Measurements from ENCODE around the gene PCF11.
A peak's percentile ranks its signal among the peaks of the same experiment; 100 is the strongest.
"Not testable (repeated sequence)": the region's sequence is repeated elsewhere in the genome, so short reads cannot be mapped to it uniquely, and the experiment has no call there.

PCF11 gene

GRCh38 chr11:83193315-83194280 is 36.7 kb downstream of the PCF11 start, which contains the start of gene ANKRD42:
Gene ANKRD42, plus strand, starts transcription at chr11:83193712. Its CDS starts 959 bp downstream, at chr11:83194671.
- peak; percentile 14 to 75 for DNase-seq

DNA sequence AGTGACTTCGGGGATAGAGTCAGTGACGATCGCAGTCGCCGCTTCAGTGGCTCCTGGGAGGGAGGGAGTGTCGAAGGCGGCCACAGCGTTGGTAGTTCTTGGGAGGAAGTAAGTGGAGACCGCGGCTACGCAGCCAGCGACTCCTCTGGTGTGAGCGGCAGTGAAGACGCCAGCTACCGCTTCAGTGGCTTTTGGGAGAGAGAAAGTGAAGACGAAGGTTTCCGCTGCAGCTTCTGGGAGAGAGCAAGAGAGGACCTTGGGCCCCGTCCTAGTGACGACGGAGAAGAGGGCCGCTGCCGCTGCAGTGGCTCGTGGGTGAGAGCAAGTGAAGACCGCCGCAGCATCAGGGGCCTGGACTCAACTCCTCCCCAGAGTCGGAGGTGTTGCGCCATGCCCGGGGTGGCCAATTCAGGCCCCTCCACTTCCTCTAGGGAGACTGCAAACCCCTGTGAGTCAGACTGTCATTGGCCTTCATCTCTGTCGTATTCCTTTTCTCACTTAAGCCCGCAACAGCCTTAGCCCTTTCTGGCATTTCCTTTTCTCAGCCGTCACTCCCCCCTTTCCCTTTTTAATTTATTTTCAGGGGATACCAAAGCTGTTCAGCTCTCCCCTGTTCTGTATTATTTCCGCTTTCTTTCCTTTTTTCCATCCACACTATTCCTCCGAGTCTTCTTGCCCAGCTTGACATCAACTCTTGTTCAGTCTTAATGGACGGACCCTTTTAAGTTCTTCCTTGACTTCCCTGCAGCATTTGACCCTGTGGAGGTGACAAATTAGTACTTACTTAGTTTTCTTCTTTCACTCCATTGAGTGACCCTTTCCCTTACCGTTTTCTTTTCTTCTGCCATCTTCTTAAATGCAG is 37.6 kb downstream of the PCF11 start:
- DNase-seq, result no peak

DNA sequence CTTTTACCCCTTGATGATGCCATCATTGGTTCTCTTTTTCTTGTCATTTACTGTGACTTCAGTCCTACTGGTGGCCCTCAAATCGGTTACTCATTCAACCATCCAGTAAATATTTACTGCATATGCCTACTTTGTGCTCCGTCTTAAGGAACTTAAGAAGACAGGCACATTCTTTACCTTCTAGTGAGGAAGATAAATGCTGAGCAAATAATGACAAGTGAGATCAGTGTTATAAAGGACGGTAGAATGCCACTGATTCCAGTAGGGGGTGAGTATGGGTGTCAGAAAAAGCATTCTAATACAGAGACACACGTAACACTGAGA is 38.2 kb downstream of the PCF11 start:
- no peak for DNase-seq

DNA sequence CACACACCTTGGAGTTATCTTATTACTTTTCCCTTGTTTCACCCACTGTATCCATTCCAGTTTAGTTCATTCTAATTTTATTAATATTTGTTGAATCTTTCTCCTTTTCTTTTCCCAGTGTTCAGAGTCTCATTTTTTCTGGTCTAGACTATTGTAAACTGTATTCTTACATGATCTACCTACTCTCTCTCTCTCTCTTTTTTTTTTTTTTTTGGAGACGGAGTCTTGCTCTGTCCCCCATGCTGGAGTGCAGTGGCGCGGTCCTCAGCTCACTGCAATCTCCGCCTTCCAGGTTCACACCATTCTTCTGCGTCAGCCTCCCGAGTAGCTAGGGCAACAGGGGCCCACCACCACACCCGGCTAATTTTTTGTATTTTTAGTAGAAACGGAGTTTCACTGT is 38.7 kb downstream of the PCF11 start:
- DNase-seq, result no peak

GRCh38 chr11:83200035-83200434 is 43.1 kb downstream of the PCF11 start:
- DNase-seq, result no peak

DNA sequence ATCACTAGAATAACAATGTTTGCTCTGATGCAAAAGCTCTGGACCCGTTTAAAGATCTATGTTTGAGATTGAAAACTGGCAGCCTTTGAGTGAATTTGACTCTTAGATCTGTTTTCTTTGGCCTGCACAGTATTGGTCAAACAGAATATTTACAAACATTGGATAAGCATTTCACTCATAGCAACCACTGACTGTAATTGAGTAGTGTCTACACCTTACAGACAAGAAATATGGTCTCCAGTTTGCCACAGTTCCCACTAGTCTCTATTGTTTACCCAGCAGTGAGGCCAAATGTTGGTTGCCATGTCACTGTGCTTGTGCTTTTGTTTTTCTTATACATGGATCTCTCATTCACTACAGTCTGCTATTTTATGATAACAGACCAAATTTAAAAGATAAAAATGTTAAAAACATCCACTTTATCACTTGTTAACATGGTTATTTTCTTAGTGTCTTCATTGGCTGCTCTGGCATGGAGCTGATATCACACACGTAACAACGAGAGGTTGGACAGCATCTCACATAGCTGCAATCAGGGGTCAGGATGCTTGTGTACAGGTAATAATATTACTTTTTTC is 48.8 kb downstream of the PCF11 start:
- no peak for DNase-seq

DNA sequence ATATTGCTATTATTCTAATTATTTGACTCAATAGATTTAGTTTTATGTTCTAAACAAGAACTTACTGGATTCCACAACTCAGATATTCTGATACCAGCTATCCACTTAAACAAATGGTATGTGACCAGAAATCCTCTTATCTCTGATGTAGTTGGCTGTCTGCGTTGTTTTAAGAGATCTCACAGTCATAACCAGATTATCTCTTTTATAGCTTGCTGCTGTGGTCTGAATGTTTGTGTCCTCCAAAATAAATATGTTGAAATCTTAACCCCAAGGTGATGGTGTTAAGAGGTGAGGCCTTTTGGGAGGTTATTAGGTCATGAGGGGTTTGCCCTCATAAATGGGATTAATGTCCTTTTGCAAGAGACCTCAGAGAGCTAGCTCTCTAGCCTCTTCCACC is 49.3 kb downstream of the PCF11 start:
- no peak for DNase-seq

GRCh38 chr11:83206771-83207382 is 49.9 kb downstream of the PCF11 start:
- DNase-seq, result not testable (repeated sequence)

DNA sequence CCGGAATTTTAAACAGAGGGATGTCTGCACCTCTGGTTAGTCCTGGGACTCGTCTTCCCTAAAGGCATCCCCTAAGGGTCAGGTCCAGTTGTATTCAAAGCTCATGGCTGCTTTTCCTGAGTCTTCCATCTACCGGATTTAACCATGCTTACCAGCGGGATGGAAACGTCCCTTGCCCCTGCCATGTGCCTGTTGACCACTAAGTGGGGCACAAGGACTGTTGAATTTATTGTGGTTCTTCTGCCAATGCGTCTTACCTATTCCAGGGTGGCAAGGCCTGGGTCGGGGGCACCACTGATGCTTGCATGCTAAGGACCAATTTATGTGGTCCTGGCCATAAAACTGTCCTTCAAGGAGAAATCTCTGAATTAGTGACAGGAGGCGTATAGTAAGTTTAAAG is 62.2 kb downstream of the PCF11 start:
- DNase-seq, result no peak

DNA sequence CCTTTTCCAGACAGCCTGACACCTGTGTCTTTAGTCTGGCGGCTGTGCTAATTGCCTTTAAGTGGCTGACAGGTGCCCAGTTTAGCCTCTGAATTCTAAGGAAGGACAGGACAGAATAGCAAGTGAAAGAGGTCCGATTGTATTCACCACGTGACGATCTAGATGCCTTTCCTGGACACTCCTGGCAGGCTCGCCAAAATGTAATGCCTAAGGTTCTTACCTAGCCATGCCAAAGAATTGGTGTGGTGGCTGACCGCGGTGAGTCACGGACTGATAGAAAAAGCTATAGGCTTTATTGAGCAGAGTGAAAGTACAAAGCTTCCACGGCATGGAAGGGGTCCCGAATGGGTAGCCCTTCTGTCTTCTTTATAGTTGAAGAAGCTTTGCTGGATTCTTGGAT is 63.3 kb downstream of the PCF11 start:
- DNase-seq, result no peak

- no peak for DNase-seq
These were observed 64.8 kb downstream of the PCF11 start for GRCh38 chr11:83221694-83222093.

DNA sequence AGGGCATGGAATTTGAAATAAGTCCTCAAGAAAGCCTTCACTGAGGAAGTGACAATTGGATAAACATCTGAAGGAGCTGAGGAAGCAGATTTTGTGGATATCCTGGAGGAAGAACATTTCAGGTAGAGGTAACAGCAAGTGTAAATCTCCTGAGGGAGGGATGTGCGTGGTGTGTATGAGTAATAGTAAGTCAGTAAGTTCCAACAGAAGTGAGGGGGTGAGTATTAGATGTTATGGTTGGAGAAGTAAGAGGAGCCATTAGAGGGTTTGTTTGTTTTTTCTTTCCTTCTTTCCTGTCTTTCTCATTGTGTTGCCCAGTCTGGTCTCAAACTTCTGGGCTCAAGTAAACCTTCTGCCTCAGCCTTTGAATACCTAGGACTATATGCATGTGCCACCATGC is 65.6 kb downstream of the PCF11 start:
- no peak for DNase-seq

DNA sequence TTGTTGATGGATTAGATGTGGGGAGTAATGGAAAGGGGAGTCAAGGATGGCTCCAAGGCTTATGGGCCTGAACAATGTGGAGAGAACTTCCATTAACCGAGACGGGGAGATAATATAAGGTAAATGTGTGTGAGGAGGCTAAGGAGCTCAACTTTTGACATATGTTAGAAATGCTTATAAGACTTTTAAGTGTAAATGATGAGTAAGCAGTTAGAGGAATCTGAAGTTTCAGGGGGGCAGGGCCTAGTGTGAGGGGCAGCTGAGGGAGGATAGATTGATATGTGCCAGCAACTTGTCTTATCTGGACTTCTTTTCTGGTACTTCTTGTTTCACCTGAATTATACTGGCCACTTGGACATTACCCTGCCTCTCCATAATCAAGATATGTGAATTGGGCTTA is 66.5 kb downstream of the PCF11 start:
- no peak for DNase-seq

DNA sequence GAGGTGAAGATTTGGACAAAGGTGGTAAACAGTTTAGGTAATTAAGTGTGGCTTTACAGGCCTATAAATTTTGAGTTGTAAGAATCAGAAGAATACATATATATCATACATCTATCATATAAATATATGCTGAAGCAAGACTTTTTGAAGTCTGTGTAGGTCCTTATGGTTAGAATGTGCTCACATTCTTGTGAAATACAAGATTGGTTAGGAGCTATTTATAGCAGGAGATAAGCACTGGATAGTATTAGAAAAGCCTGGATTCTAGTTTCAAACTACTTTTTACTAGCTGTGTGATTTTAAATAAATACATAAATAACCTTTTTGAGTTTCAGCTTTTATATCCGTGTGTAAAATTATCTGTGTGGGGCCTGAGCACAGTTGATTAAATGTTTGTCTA is 78.9 kb downstream of the PCF11 start:
- DNase-seq, result no peak
